NCI-H146 treated with DMSO at 0.1 percent for 48 hours (cell line): ENCODE data around the gene CFAP65.

Experiments
- DNase-seq: peaks from one replicate; lab custom pipeline; 2025; ENCODE audit not compliant: unreplicated experiment; lab: John Stamatoyannopoulos, UW

CFAP65 gene

GRCh38 chr2:219017201-219017931, 23.9 kb downstream of the CFAP65 start:
- DNase-seq: no peak

GRCh38 chr2:219016721-219017120, 24.6 kb downstream of the CFAP65 start:
- no peak for DNase-seq

- no peak for DNase-seq
These were observed 30.4 kb downstream of the CFAP65 start for GRCh38 chr2:219010873-219011272.

DNA sequence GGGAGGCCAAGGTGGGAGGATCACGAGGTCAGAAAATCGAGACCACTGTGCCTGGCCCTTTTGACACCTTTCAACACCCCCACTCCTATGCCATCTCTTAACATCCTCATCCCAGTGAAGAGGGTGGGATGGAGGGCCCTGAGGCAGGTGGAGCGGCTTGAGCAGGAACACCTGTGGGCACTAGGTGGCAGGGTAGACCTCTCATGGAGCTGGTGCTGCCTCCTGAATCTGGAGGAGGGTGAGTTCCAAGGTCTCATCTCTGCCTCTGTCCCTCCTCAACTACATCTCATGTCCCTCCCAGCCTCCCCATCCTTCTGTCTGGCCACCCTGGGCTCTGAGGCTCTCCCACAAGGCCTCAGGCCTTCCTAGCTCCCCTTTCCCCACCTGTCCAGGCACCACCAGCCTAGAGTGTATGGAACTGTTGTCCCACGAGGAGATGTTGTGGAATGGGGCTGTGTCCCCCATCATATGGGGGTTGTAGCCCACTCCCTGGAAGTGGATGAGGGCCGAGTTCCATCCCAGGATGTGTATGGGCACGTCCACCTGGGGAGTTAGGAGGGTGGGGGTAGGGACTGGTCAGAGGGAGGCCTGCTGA, 31.1 kb downstream of the CFAP65 start:
- peak; percentile 2 for DNase-seq

- DNase-seq: no peak
These were observed 32.0 kb downstream of the CFAP65 start for GRCh38 chr2:219009294-219009693.

GRCh38 chr2:219003979-219004378, 37.3 kb downstream of the CFAP65 start:
- DNase-seq: no peak

DNA sequence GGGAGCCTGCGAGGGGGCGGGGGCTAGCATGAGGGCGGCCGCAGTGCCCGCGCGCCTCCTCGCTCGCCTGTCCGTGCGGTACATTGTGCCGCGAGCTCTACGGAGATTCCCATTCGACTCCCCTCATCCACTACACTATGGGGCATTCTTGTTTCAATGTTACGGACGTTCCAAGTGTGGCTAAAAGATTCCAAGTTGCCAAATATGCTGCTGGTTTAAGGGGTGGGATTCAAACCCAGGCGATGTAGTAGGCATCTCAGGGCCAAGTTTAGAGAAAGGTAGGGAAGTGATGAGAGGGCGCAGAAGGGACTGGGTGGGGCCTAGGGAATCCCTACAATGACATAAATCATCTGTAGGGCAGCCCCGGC, 38.1 kb downstream of the CFAP65 start:
- DNase-seq: no peak

DNA sequence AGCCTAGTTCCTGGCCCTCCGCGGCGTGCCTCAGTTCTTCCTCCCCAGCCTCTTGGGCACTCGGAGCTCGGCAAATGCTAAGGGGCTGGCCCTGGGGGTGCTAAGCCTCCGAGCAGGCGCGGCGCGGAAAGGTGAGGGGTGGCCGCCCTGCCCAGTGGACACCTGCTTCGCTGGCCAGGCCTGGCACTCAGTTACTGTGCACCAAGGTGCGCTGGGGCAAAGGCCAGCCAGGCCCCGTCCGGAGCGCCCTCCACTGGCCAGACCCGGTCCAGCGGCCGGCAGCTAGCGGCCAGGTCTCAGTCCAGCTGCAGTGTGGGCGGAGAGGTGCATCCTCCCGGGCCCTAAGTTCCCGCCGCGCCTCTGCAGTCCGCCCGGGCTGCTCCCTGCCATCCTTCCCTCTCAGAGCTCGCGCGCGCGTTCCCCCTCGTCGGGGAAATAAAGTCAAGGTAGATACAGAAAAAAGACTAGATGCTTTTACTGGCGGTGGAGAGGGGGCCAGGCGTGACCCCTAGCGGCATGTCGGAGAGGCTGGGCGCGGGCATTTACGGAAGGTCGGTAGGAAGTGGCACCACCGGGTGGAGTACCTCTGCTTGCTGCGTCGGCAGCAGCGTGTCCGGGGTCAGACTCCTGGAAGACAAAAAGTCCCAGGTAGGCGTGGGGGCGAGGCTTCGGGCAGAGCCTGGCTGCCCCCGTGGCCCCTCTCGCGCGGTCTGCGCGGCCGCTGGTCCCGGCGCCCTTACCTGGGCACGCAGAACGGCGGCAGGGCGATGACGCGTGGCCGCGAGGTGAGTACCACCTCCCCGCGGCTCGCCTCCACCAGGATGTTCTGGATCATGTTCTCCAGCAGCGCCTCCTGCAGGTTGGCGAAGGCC, 38.7 kb downstream of the CFAP65 start:
- peak; percentile 42 for DNase-seq

- peak; percentile 91 for DNase-seq
These were observed 39.5 kb downstream of the CFAP65 start for GRCh38 chr2:219001577-219002394.

- DNase-seq: no peak
These were observed 40.2 kb downstream of the CFAP65 start for GRCh38 chr2:219001100-219001576.

- DNase-seq: no peak
These were observed 40.8 kb downstream of the CFAP65 start for GRCh38 chr2:219000569-219000960.

GRCh38 chr2:218999881-219000568, 41.3 kb downstream of the CFAP65 start:
- DNase-seq: peak; percentile 59

DNA sequence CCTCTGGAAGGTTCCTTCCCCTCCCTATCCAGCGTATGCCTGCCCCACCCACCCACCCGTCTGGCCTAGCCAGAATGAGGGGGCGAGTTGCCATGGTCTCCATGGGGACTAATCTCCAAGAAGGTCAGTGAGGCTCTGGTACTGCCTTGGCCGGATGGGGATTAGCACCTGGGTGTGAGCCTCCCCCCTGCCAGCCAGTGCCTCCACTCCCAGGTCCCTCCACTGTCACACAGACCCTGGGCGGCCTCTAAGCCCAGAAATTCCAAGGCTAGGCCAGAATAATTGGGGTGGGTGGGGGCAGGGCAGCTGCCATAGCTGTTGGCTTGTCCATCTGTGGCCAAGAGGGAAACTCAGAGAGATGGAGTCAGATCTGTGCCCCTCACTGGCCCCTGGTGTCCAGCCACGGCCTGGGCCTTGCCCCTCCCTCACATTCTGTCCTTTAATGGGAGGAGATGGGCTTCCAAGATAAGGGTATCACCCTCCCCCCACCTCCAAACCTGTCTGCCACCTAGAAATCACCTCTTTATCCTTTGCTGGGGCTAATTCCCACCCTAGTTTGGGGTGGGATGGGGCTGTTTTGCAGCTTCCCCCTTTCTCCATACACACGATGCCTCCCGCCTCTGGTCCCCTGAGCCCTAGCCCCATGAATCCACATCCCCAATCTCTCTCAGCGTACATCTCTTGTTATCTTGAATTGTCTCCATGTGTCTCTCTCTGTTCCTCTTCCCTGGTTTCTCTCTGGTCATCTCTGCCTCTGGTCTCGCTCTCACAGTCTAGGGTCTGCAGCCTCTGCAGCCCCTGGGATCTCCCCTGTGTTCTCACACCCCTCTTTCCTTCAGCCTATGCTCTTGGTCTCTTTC, 42.1 kb downstream of the CFAP65 start:
- no peak for DNase-seq

DNA sequence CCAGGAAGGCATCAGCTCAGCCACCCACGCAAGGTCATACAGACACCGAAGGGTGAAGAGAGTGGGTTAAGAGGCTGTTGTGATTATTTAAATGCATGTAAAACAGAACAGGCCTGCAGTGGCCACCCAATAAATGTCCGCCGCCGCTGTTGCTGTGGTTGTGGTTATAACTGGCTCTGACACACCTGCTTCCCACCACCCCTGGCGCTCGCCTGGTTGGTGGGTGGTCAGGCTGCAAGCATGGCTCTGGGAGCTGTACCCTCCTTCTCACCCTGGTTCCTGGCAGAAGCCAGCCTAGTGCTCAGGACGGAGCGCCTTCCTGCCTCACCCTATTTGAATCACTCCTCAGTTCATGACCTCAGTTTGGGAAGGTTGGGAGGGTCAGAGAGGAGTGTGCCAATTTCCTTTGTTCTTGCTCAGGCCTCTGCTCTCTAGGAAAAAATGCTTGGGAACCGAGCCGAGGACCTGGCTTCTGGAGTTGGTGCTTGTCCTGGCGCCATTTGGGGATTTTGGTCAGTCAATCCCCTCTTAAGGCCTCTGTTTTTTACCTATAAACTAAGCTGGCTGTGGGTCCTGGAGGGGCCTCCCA, 42.8 kb downstream of the CFAP65 start:
- DNase-seq: no peak

- DNase-seq: no peak
These were observed 43.6 kb downstream of the CFAP65 start for GRCh38 chr2:218997731-218998130.

- peak; percentile 44 for DNase-seq
These were observed 44.4 kb downstream of the CFAP65 start for GRCh38 chr2:218996937-218997336.

DNA sequence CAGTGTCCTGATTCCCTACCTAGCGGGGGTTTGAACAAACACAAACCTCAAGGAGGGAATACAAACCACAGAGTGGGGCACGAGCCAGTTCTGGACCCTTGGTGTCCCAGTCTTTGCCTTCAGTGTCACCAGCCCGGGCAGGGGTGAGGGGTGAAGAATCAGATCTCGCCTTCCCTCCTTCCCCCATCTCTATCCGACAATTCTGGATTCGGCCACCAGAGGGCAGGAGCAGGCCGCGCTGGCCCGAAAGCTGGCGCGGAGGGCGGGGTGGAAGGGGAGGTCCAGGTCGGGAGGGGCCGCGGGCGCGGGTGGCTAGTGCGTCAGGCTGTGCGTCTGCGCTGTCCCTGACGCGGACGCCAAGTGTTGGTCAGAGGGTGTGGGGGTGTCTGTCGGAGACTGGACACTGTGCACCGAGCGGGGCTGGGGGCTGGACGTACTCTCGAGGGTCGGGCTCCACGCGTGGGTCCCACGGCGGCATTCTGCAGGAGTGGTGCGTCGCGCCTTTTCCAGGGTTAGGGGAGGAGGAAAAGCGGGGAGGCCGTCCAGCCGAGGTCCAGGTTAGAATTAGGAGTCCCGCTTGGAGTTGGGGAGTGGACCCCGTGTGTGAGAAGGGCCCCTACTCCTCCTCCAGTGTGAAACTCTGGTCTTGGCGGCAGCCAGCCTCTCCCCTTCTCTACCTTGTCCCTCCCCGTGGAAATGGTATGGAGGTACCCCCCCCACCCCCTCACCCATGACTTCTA, 45.2 kb downstream of the CFAP65 start:
- DNase-seq: peak; percentile 57

DNA sequence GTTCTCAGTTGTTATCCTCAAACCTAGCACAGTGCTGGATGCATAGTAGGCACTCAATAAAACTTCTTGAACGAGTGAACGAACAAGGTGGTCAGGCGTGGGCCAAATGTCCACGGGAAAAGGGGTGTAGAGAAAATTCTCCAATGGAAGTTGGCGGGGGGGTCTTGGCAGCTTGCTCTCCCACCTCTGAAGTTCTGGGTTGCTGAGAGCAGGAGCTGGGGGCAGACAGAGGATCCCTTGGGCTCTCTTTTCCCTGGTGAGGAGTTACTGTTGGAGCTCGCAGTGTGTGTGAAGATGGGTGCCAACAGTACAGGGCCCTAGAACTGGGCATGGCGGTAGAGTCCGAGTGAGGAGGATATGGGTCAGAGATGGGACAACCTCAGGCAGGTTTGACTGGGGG, 45.8 kb downstream of the CFAP65 start:
- no peak for DNase-seq
